Superior temporal gyrus (tissue), 1 donor: ENCODE data around the gene ALKBH4.
"Not testable (repeated sequence)": the region's sequence is repeated elsewhere in the genome, so short reads cannot be mapped to it uniquely, and the experiment has no call there.

Experiments used
- DNase-seq: peaks from one replicate; pipeline ENCODE4 v3.0.0-alpha.2; 2016; ENCODE audit errors: extremely low spot score

The ALKBH4 gene

DNA sequence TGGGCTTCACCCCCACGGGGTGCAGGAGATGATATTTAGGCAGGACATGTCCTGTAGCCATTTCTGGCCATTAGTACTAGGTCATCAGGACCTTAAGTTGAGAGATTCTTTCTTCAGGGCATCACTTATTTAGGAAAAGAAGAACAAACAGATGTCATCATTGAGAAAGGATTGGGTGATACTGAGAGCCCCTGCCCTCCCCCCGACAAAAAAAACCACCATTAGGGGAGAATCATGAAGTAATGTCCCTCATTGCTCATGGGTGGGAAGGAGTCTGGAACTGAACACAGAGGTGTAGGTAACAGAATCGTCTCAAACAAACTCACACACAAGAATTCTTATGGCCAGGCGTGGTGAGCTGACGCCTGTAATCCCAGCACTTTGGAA is 37.7 kb downstream of the ALKBH4 start:
- no peak for DNase-seq

DNA sequence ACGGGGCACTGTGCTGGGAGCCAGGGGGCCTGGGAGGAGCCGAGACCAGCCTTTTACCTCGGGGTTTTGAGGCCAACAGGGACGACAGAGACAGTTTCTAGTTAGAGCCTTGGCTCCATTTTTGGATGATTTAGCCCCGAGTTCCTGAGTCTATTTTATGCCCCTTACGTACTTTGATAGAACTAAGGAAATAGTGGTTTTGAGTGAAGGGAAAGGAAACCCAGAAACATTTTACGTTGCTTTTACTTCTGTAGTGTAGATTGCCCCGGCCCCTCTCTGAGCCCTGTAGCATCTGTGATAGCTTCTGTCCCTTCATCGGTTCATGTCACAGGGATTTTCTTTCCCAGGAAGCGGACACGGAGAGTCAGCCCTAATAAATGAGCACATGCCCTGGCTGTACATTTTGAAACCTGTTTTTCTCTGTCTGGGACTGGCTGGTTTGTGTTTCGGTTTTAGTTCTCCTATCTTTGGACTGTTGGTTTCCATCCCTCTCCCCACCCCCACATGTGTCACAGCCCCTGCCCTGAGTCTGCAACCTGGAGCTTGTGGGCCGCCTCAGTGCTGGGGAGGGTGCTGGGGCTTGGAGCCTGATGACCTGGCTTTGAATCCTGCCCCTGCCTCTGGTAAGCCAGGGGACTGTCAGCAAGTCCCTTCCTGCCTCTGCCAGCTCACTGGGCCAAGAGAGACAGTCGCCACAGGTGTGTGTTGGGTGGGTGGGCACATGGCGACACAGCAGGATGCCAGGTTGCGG is 38.2 kb downstream of the ALKBH4 start:
- no peak for DNase-seq

DNA sequence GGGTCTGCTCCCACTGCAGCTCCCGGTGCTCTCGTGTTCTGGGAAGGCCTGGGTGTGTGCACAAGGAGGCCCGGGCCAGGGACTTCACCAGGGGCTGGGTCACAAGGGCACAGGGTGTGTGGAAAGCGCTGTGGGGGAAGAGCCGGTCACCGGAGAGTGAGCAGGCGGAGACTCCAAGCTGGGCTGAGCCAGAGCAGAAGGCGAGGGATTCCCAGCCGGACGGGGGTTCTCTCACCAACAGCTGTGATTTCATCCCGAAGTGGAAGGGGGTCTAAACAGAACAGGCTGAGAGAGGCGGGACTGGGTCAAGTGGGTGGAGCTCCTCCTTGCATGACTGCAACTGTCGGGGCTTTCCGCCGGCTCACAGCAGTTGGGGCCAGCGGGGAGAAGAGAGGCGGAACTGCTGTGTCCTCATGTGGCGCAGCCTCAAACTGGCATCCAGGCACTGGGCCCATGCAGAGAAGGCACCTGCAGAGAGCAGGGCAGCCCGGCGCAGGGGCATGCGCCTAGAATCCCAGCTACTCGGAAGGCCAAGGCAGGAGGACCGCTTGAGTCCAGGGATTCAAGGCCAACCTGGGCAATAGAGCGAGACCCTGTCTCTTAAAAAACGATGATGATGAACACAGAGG is 38.9 kb downstream of the ALKBH4 start:
- DNase-seq = no peak

DNA sequence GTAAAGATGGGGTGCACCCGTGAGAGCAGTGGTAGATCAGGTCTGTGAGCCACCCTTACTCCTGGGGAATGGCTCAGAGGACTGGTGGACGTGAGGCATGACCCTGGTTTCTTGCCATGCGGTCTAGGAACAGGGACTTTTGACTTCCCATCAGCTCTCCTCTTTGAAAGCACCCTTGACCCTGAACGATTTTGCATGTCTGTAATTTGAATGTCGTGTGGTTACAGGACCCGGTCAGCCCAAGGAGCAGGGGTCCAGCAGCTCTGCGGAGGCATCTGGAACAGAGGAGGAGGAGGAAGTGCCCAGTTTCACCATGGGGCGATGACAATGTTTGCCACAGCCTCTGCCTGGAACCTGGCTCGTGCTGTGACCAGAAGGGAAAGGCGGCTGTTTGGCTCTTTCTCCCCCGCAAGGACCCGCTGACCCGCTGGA is 39.9 kb downstream of the ALKBH4 start:
- no peak for DNase-seq

DNA sequence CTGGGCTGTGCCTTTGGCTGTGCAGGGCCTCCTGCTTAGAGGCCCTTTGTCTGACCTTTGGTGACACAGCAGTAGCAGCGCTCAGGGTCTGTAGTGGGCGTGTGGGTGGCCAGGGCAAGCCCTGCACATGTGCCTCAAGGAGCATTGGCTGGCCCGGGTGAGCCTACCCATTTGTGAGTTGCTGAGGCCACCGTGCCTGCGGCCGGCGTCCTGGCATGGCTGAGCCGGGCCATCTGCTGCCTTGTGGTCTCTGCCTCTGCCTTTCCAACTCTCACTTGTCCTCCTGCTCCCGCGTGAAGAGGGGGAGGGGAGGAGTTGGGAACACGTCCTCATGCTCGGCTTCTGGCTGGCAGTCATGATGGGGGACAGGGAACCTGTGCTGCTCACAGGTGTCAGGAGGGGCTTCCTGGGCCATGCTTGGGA is 40.5 kb downstream of the ALKBH4 start:
- no peak for DNase-seq

DNA sequence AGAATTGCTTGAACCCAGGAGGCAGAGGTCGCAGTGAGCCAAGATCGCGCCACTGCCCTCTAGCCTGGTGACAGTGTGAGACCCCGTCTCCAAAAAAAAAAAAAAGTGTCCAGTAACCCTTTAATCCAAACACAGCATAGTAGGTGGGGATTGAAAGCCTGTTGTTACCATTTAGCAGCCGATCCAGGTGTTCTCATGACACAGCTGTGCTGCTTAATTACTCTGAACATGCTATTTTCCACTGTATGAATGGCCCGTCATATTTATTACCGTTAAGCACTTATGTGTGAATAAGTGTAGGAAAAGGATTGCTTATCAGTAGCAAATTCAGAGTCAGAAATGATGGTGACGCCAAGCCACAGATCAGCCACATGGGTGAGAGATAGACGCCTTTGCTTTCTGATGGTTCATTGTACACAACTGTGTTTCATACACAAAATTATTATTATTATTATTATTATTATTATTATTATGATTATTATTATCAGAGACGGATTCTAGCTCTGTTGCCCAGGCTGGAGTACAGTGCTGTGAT is 42.9 kb downstream of the ALKBH4 start:
- DNase-seq = no peak

DNA sequence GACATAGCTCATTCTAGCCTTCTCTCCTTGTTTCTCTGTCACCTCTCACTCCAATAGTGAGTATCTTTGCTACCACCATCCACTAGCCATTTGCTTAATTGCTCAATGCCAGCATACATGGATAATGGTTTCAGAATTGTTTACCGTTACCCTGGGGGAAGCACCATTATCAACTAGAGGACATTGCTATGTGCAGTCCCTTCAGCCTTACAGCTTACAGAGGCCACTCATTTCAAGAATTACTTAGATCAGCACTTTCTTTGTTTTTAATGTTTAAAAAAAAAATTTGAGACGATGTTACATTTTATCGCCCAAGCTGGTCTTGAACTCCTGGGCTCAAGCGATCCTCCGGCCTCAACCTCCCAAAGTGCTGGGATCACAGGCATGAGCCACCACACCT is 46.1 kb downstream of the ALKBH4 start:
- DNase-seq = no peak

DNA sequence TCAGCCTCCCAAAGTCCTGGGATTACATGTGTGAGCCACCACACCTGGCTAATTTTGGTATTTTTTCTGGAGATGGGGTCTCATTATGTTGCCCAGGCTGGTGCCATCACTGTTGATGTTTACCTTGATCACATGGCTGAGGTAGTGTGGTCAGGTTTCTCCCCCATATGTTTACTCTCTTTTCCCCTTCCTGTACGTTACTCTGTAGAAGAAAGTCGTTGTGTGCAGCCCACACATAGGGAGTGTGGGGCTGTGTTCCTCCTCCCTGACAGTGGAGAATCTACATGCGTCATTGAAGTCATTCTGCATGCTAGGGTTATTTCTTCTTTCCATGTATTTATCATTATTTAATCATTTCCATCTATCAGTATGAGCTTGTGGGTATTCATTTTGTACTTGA is 47.6 kb downstream of the ALKBH4 start:
- DNase-seq = no peak

DNA sequence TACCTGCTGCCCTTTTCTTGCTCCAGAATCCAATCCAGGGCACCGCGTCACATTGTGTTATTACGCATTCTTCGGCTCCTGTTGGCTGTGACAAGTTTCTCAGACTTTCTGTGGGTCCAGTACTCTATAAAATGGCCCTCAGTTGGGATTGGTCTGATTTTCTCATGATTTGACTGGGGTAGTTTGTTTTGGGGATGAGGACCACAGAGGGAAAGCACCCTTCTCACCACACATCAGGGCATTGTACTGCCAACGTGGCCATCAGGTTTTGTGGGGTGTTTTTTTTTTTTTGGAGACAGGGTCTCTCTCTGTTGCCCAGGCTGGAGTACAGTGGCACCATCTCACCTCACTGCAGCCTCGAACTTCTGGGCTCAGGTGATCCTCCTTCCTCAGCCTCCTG is 48.3 kb downstream of the ALKBH4 start:
- DNase-seq = no peak

DNA sequence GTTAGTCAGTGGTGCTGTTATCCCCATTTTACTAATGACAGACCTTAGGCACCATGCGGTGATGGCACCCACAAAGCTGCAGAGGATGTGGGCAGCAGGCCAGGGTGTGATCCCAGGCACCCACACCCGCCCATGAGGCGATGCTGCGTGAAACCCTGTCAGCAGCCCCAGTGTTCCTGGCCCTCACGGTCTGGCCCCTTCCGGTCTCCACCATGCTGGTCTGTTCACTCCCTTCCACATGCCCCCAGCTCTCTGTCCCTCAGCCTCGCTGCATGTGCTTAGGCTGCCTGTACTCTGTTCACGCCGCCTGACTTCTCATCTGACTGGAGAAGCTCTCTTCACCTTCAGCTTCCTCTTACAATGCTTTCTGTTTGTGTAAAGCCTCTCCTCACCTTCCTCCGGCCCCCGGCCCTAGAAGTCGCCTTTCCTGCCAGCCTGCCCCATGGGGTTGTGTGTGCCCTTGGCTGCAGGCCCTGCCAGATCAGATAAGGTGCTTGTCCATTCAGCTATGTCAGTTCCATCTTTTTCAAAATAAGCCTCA is 48.9 kb downstream of the ALKBH4 start:
- no peak for DNase-seq

DNA sequence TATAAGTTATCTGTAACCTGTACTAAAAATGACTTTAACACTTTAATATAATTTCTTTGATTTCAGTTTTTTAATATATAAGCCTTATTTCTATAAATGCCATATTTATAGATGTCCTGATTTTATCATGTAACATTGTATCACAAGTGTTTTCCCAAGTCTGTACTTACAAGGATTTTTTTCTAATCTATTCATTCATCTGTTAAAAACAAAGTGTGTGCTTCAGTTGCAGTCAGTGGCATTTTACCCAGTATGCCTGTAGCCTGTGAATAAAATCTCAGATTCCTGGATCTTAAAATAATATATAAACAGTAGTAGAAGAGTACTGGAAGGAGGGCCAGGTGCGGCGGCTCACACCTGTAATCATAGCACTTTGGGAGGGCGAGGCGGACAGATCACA is 51.1 kb downstream of the ALKBH4 start:
- no peak for DNase-seq

DNA sequence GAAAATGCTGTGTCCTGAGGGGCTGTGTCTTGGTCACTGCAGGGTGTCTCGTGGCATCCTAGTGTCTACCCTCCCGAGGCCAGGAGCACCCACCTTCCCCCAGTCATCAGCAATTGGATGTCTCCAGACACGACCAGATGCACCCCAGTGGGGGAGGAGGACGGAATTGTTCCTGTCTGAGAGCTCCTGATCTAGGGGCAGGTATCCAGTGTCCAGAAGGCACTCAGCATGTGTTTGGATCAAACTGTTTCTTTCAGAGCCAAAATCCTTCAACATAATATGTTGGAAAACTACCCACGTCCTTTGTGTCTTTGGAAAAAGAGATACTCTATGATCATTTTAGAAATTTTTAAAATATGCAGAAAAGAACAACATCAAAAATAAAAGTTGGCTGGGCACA is 51.6 kb downstream of the ALKBH4 start:
- peak; percentile 46 for DNase-seq

DNA sequence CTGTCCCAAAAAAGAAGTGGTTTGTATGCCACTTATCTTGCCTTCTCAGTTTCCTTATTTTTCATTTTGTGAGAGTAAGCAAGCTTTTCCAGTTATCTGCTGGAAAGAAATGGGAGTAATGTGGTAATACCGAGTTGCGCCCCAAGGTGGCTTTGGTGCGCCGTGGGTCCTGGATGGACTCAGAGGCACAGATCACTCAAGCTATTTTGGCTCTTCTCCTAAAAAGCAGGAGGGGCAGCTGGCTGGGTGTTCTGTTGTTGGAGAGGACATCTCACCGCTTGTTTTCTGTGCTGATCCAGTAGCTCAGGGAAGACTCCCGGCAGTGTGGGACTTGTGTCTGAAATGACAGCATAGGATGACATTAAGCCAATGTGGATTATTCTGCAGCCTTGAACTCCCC is 52.1 kb downstream of the ALKBH4 start:
- DNase-seq = peak; percentile 61

DNA sequence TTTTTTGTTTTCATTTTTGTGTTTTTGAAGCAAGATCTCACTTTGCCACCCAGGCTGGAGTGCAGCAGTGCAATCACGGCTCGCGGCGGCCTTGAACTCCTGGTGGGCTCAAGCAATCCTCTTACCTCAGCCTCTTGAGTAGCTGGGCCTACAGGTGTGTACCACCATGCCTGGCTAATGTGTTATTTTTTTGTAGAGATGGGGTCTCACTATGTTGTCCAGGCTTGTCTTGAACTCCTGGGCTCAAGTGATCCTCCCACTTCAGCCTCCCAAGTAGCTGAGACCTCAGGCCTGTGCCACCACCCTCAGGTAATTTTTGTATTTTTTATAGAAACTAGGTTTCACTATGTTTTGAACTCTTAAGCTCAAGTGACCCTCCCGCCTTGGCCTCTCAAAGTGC is 53.7 kb downstream of the ALKBH4 start:
- no peak for DNase-seq

DNA sequence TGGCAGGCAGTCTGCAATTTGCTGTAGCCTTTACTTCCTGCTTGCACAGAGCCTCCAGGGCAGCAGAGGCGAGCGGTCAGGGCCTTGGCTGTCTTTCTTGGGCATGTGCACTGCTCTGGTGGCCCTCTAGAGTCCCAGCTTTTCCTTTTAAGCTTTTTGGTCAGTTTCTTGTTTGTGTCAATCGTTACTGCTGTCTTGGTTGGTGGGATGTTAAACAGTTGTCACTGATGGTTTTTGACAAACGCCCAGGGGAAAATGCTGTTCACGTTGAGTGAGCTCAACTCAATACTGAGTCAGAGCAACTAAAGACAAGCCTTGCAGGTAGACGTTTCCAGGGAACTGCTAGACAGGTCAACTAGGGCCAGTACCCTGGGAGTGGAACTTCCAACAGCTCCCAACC is 54.5 kb downstream of the ALKBH4 start:
- DNase-seq = no peak

DNA sequence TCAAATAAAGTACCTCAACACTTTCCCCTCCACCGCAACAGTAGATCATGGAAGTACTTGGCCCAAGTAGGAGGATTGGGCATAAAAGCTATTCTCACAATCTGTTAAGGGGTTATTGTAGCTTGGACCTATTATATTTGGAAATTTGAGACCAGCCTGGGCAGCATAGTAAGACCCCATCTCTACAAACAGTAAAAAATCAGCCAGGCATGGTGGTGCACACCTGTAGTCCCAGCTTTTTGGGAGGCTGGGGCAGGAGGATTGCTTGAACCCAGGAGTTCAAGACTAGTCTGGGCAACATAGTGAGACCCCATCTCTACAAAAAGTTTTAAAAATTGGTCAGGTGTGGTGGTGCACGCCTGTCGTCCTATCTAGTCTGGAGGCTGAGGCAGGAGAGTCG is 55.3 kb downstream of the ALKBH4 start:
- DNase-seq = no peak

DNA sequence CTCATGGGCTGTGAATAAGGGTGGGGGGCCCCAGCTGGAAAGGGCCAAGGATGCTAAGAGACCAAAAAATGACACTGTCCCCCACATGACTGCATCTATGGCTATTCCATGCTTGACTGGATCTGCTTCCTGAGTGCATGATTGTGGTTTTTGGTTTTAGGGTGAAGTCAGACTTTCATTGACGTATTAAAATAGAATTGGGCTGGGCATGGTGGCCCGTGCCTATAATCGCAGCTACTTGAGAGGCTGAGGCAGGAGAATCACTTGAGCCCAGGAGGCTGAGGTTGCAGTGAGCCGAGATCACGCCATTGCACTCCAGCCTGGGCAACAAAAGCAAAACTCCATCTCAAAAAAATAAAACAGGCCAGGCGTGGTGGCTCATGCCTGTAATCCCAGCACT is 56.1 kb downstream of the ALKBH4 start:
- not testable (repeated sequence) for DNase-seq

DNA sequence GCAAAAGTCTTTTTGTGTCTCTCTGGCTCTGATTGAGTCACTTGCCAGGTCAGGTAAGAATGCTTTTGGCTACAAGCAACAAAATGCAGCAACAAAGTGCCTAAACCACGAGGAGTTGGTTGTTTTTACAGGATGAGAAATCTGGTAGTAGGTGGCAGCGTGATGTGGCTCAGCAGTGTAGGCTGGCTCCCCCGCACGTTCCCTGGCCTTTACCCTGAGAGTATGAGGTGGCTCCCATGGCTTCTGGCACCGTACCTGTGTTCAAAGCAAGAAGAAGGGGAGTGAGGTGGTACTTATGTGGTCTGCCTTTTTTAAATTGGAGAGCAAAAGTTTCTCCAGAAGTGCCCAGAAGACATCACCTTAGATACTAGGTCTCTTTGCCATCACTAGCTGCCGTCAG is 56.8 kb downstream of the ALKBH4 start:
- DNase-seq = no peak
